DND-41 (cell line): ENCODE results near the gene NFXL1.

ENCODE experiments used
- EZH2 ChIP-seq: IDR thresholded peaks from 3 replicates; pipeline ENCODE4 v1.6.1; 2012; ENCODE audit warnings: borderline replicate concordance, low read depth, mild to moderate bottlenecking, moderate library complexity, low read length, inconsistent platforms; ENCODE audit not compliant: severe bottlenecking
- TF ChIP-seq, protein P1 (sequence below): IDR thresholded peaks from 2 replicates; pipeline ENCODE4 v1.5.1; 2012; ENCODE audit warnings: borderline replicate concordance, low read length, moderate library complexity, mild to moderate bottlenecking; ENCODE audit not compliant: poor library complexity, severe bottlenecking; ENCODE audit errors: extremely low read depth

DNA sequence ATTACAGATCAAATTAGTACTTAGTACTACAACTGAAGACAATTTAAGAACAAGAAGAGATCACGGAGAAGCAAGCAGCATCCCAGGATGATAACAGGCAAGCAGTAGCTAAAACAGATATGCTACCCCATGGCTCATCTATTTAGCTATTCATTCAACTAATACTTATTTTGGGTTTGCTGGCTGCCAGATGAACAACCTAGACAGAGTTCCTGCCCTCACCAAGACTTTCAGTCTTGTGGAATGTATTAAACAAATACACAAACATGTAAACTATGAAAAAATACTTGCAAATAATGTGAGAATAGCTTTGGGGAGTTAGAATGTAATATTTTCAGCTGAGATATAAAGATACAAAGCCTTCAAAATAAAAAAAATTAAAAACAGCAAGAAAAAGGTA, 74.1 kb downstream of the NFXL1 start:
- TF ChIP-seq, protein P1, sequence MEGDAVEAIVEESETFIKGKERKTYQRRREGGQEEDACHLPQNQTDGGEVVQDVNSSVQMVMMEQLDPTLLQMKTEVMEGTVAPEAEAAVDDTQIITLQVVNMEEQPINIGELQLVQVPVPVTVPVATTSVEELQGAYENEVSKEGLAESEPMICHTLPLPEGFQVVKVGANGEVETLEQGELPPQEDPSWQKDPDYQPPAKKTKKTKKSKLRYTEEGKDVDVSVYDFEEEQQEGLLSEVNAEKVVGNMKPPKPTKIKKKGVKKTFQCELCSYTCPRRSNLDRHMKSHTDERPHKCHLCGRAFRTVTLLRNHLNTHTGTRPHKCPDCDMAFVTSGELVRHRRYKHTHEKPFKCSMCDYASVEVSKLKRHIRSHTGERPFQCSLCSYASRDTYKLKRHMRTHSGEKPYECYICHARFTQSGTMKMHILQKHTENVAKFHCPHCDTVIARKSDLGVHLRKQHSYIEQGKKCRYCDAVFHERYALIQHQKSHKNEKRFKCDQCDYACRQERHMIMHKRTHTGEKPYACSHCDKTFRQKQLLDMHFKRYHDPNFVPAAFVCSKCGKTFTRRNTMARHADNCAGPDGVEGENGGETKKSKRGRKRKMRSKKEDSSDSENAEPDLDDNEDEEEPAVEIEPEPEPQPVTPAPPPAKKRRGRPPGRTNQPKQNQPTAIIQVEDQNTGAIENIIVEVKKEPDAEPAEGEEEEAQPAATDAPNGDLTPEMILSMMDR = no peak
- no peak for TF ChIP-seq EZH2
